ENCODE data around the gene CHERP. TPM values are rescaled to one million over a fixed set of nuclear protein-coding genes. Genes with fewer than 3 reads are reported as not detected.

The CHERP gene
- total RNA-seq (2.5 TPM), polyA plus RNA-seq (25.4 TPM)
- long read RNA-seq, donor 1, partial matches to known transcripts = 0 of 1 reads
- long read RNA-seq, donor 1, other reads (novel, unspliced or antisense) = 0 of 1 reads
- long read RNA-seq, donor 2, full-length matches to known transcripts = 7 of 20 reads
- long read RNA-seq, donor 2, partial matches to known transcripts = 13 of 20 reads
- long read RNA-seq, donor 2, other reads (novel, unspliced or antisense) = 0 of 20 reads
- long read RNA-seq, donor 3, full-length matches to known transcripts = 2 of 2 reads
- long read RNA-seq, donor 3, partial matches to known transcripts = 0 of 2 reads
- long read RNA-seq, donor 3, other reads (novel, unspliced or antisense) = 0 of 2 reads
- long read RNA-seq, donor 4, partial matches to known transcripts = 5 of 5 reads
- long read RNA-seq, donor 4, other reads (novel, unspliced or antisense) = 0 of 5 reads
- long read RNA-seq, donor 5, partial matches to known transcripts = 12 of 13 reads
- long read RNA-seq, donor 5, other reads (novel, unspliced or antisense) = 0 of 13 reads
- long read RNA-seq, donor 6, full-length matches to known transcripts = 3 of 9 reads
- long read RNA-seq, donor 6, partial matches to known transcripts = 6 of 9 reads
- long read RNA-seq, donor 6, other reads (novel, unspliced or antisense) = 0 of 9 reads
- long read RNA-seq, donor 7, full-length matches to known transcripts = 1 of 1 reads
- long read RNA-seq, donor 7, partial matches to known transcripts = 0 of 1 reads
- long read RNA-seq, donor 7, other reads (novel, unspliced or antisense) = 0 of 1 reads
- long read RNA-seq, donor 8 = 0 reads
- long read RNA-seq, donor 9, partial matches to known transcripts = 0 of 1 reads
- long read RNA-seq, donor 9, other reads (novel, unspliced or antisense) = 0 of 1 reads
- long read RNA-seq, donor 10, partial matches to known transcripts = 8 of 9 reads
- long read RNA-seq, donor 10, other reads (novel, unspliced or antisense) = 0 of 9 reads

- Histone ChIP-seq H3K9me3 (ENCODE audit: control insufficient read depth in 2 of 2, insufficient read depth in 1 of 2, low read length in 1 of 2) (no peaks in the 10 kb centered on the region), H3K4me1 (ENCODE audit: control insufficient read depth in 2 of 2, insufficient read depth in 2 of 2, low read length in 2 of 2) (peaks cover 15 to 31% of the 10 kb centered on the region in 2 donors), H3K27ac (ENCODE audit: low read depth in 1 of 2, low read length in 1 of 2) (peak within 1 kb of the TSS; percentile 87 to 91), H3K36me3 (ENCODE audit: control insufficient read depth in 2 of 2, insufficient read depth in 2 of 2, low read length in 1 of 2) (peaks cover 23 to 32% of the 10 kb centered on the region in 2 donors), H3K27me3 (ENCODE audit: control insufficient read depth in 2 of 2, insufficient read depth in 1 of 2, low read length in 1 of 2) (no peaks in the 10 kb centered on the region), H3K4me3 (ENCODE audit: low read length in 2 of 2) (peak within 1 kb of the TSS; percentile 84 to 98)
- DNase-seq (ENCODE audit: low read depth in 6 of 9, low spot score in 9 of 9) = peak; percentile 84 to 98 (median 92)
- WGBS = under 1% methylated on average over 108 of the region's 108 CpGs
These were observed at the start of gene CHERP for GRCh38 chr19:16542045-16542909. Gene CHERP, minus strand, starts transcription at chr19:16542437. Its CDS starts 59 bp downstream, at chr19:16542378.

- no peaks in the 10 kb centered on the region for H3K9me3 ChIP-seq (ENCODE audit: control insufficient read depth in 2 of 2, insufficient read depth in 1 of 2, low read length in 1 of 2)
- H3K36me3 ChIP-seq (ENCODE audit: control insufficient read depth in 2 of 2, insufficient read depth in 2 of 2, low read length in 1 of 2) = peaks cover 0 to 3% of the 10 kb centered on the region in 2 donors
- H3K4me1 ChIP-seq (ENCODE audit: control insufficient read depth in 2 of 2, insufficient read depth in 2 of 2, low read length in 2 of 2) = peaks cover 49 to 76% of the 10 kb centered on the region in 2 donors
- H3K27me3 ChIP-seq (ENCODE audit: control insufficient read depth in 2 of 2, insufficient read depth in 1 of 2, low read length in 1 of 2) = no peaks in the 10 kb centered on the region
- H3K4me3 ChIP-seq (ENCODE audit: low read length in 2 of 2) = no peak overlapping the region
- no peak for DNase-seq (ENCODE audit: low read depth in 6 of 9, low spot score in 9 of 9)
- WGBS = 95% methylated on average over 9 of the region's 9 CpGs
- H3K27ac ChIP-seq (ENCODE audit: low read depth in 1 of 2, low read length in 1 of 2) = no peak overlapping the region
These were observed 48.9 kb upstream of the CHERP start for GRCh38 chr19:16590876-16591802.

- WGBS = 81% methylated on average over 3 of the region's 3 CpGs
- Histone ChIP-seq H3K36me3 (ENCODE audit: control insufficient read depth in 2 of 2, insufficient read depth in 2 of 2, low read length in 1 of 2) (peaks cover 0 to 4% of the 10 kb centered on the region in 2 donors), H3K27me3 (ENCODE audit: control insufficient read depth in 2 of 2, insufficient read depth in 1 of 2, low read length in 1 of 2) (no peaks in the 10 kb centered on the region), H3K4me3 (ENCODE audit: low read length in 2 of 2) (no peak overlapping the region), H3K9me3 (ENCODE audit: control insufficient read depth in 2 of 2, insufficient read depth in 1 of 2, low read length in 1 of 2) (no peaks in the 10 kb centered on the region), H3K27ac (ENCODE audit: low read depth in 1 of 2, low read length in 1 of 2) (no peak overlapping the region), H3K4me1 (ENCODE audit: control insufficient read depth in 2 of 2, insufficient read depth in 2 of 2, low read length in 2 of 2) (peaks cover 51 to 80% of the 10 kb centered on the region in 2 donors)
- DNase-seq (ENCODE audit: low read depth in 6 of 9, low spot score in 9 of 9) = no peak
These were observed 47.7 kb upstream of the CHERP start for GRCh38 chr19:16589917-16590316.

- Histone ChIP-seq H3K4me3 (ENCODE audit: low read length in 2 of 2) (no peak overlapping the region), H3K36me3 (ENCODE audit: control insufficient read depth in 2 of 2, insufficient read depth in 2 of 2, low read length in 1 of 2) (peaks cover 0 to 4% of the 10 kb centered on the region in 2 donors), H3K27me3 (ENCODE audit: control insufficient read depth in 2 of 2, insufficient read depth in 1 of 2, low read length in 1 of 2) (no peaks in the 10 kb centered on the region), H3K4me1 (ENCODE audit: control insufficient read depth in 2 of 2, insufficient read depth in 2 of 2, low read length in 2 of 2) (peaks cover 50 to 80% of the 10 kb centered on the region in 2 donors), H3K9me3 (ENCODE audit: control insufficient read depth in 2 of 2, insufficient read depth in 1 of 2, low read length in 1 of 2) (no peaks in the 10 kb centered on the region), H3K27ac (ENCODE audit: low read depth in 1 of 2, low read length in 1 of 2) (peak overlapping the region in 1 of 2 donors; percentile 89)
- WGBS = 90% methylated on average over 11 of the region's 11 CpGs
- no peak for DNase-seq (ENCODE audit: low read depth in 6 of 9, low spot score in 9 of 9)
These were observed 46.8 kb upstream of the CHERP start for GRCh38 chr19:16588824-16589577.

- Histone ChIP-seq H3K27me3 (ENCODE audit: control insufficient read depth in 2 of 2, insufficient read depth in 1 of 2, low read length in 1 of 2) (no peaks in the 10 kb centered on the region), H3K27ac (ENCODE audit: low read depth in 1 of 2, low read length in 1 of 2) (peak overlapping the region; percentile 60 to 89), H3K36me3 (ENCODE audit: control insufficient read depth in 2 of 2, insufficient read depth in 2 of 2, low read length in 1 of 2) (peaks cover 0 to 4% of the 10 kb centered on the region in 2 donors), H3K9me3 (ENCODE audit: control insufficient read depth in 2 of 2, insufficient read depth in 1 of 2, low read length in 1 of 2) (no peaks in the 10 kb centered on the region), H3K4me1 (ENCODE audit: control insufficient read depth in 2 of 2, insufficient read depth in 2 of 2, low read length in 2 of 2) (peaks cover 49 to 80% of the 10 kb centered on the region in 2 donors), H3K4me3 (ENCODE audit: low read length in 2 of 2) (peak overlapping the region; percentile 16)
- 12% methylated on average over 26 of the region's 26 CpGs for WGBS
- DNase-seq (ENCODE audit: low read depth in 6 of 9, low spot score in 9 of 9) = peak in 5 of 9 donors; percentile 56 to 85 (median 71)
These were observed 45.9 kb upstream of the CHERP start for GRCh38 chr19:16587833-16588823.

- peak in 6 of 9 donors; percentile 36 to 84 (median 54) for DNase-seq (ENCODE audit: low read depth in 6 of 9, low spot score in 9 of 9)
- Histone ChIP-seq H3K36me3 (ENCODE audit: control insufficient read depth in 2 of 2, insufficient read depth in 2 of 2, low read length in 1 of 2) (peaks cover 0 to 5% of the 10 kb centered on the region in 2 donors), H3K27ac (ENCODE audit: low read depth in 1 of 2, low read length in 1 of 2) (peak overlapping the region; percentile 60 to 89), H3K9me3 (ENCODE audit: control insufficient read depth in 2 of 2, insufficient read depth in 1 of 2, low read length in 1 of 2) (no peaks in the 10 kb centered on the region), H3K4me1 (ENCODE audit: control insufficient read depth in 2 of 2, insufficient read depth in 2 of 2, low read length in 2 of 2) (peaks cover 49 to 82% of the 10 kb centered on the region in 2 donors), H3K4me3 (ENCODE audit: low read length in 2 of 2) (peak overlapping the region; percentile 6 to 11), H3K27me3 (ENCODE audit: control insufficient read depth in 2 of 2, insufficient read depth in 1 of 2, low read length in 1 of 2) (no peaks in the 10 kb centered on the region)
- 7% methylated on average over 20 of the region's 20 CpGs for WGBS
These were observed 45.0 kb upstream of the CHERP start for GRCh38 chr19:16586991-16587832.
